Measurements from ENCODE around the gene TF.

TF gene

GRCh38 chr3:133783762-133784161 lies 37.6 kb downstream of the TF start:
- TF ChIP-seq ZNF626 (tag by site-specific recombination; IDR thresholded peaks at IDR 0.05) (no peak), ZNF791 (tag by site-specific recombination; IDR thresholded peaks at IDR 0.05) (no peak), SP7 (tag by site-specific recombination; IDR thresholded peaks at IDR 0.05) (no peak), ZNF654 (tag by site-specific recombination; IDR thresholded peaks at IDR 0.05; ENCODE audit: low read depth) (no peak), HOXD13 (CRISPR knock-in tag; IDR thresholded peaks at IDR 0.05; ENCODE audit: borderline replicate concordance) (no peak), ZNF2 (tag by site-specific recombination; IDR thresholded peaks at IDR 0.05) (no peak), ZNF184 (tag by site-specific recombination; IDR thresholded peaks at IDR 0.05) (no peak), ZNF324 (tag by site-specific recombination; IDR thresholded peaks at IDR 0.05) (no peak), ZNF488 (tag by site-specific recombination; IDR thresholded peaks at IDR 0.05) (no peak)
- no peaks in the 10 kb centered on the region for H3K4me1 ChIP-seq (ENCODE audit: control insufficient read depth, insufficient read depth, low read length)
- POLR2A ChIA-PET: no interaction called here
- no peak overlapping the region for H3K4me3 ChIP-seq (ENCODE audit: low read depth, low read length)
- no peaks in the 10 kb centered on the region for H3K36me3 ChIP-seq (ENCODE audit: control insufficient read depth in 2 of 2, insufficient read depth in 1 of 2, low read length in 2 of 2)
- no peaks in the 10 kb centered on the region for H3K9me3 ChIP-seq (ENCODE audit: control insufficient read depth, insufficient read depth, low read depth, low read length)
- CTCF ChIA-PET: interaction anchor here (0.7 kb wide), 1 partner anchor 120 kb away, joined by 4 read pairs; no protein-coding TSS in a partner anchor
- no peak overlapping the region for H3K27ac ChIP-seq (ENCODE audit: extremely low read depth, low read depth, low read length)

GRCh38 chr3:133788024-133788423 lies 41.8 kb downstream of the TF start:
- no peak for TF ChIP-seq ZNF549 (tag by site-specific recombination; IDR thresholded peaks at IDR 0.05)
- TF ChIP-seq ZSCAN5A (tag by site-specific recombination; IDR thresholded peaks at IDR 0.05): no peak
- no peak for TF ChIP-seq ZNF645 (tag by site-specific recombination; IDR thresholded peaks at IDR 0.05)
- no peak for TF ChIP-seq ZFP41 (tag by site-specific recombination; IDR thresholded peaks at IDR 0.05; ENCODE audit: borderline replicate concordance)
- TF ChIP-seq ZBTB20 (tag by site-specific recombination; IDR thresholded peaks at IDR 0.05): no peak
- no peak for TF ChIP-seq ZNF510 (tag by site-specific recombination; IDR thresholded peaks at IDR 0.05; ENCODE audit: insufficient replicate concordance)
- TF ChIP-seq ZNF2 (tag by site-specific recombination; IDR thresholded peaks at IDR 0.05): no peak
- no peak for TF ChIP-seq ZNF48 (tag by site-specific recombination; IDR thresholded peaks at IDR 0.05)
- no peak for TF ChIP-seq ZNF514 (tag by site-specific recombination; IDR thresholded peaks at IDR 0.05)
- H3K4me1 ChIP-seq (ENCODE audit: control insufficient read depth, insufficient read depth, low read length): no peaks in the 10 kb centered on the region
- H3K27ac ChIP-seq (ENCODE audit: extremely low read depth, low read depth, low read length): no peak overlapping the region
- no peaks in the 10 kb centered on the region for H3K9me3 ChIP-seq (ENCODE audit: control insufficient read depth, insufficient read depth, low read depth, low read length)
- ChIA-PET POLR2A (no interaction called here), CTCF (no interaction called here)
- no peaks in the 10 kb centered on the region for H3K36me3 ChIP-seq (ENCODE audit: control insufficient read depth in 2 of 2, insufficient read depth in 1 of 2, low read length in 2 of 2)
- H3K4me3 ChIP-seq (ENCODE audit: low read depth, low read length): no peak overlapping the region

GRCh38 chr3:133792171-133792763 lies 46.1 kb downstream of the TF start:
- CTCF ChIA-PET: interaction anchor here (0.6 kb wide), 1 partner anchor 28 kb away, joined by 3 read pairs; no protein-coding TSS in a partner anchor
- H3K36me3 ChIP-seq (ENCODE audit: control insufficient read depth in 2 of 2, insufficient read depth in 1 of 2, low read length in 2 of 2): no peaks in the 10 kb centered on the region
- no peaks in the 10 kb centered on the region for H3K4me1 ChIP-seq (ENCODE audit: control insufficient read depth, insufficient read depth, low read length)
- no peaks in the 10 kb centered on the region for H3K9me3 ChIP-seq (ENCODE audit: control insufficient read depth, insufficient read depth, low read depth, low read length)
- no peak overlapping the region for H3K27ac ChIP-seq (ENCODE audit: extremely low read depth, low read depth, low read length)
- POLR2A ChIA-PET: no interaction called here
- no peak overlapping the region for H3K4me3 ChIP-seq (ENCODE audit: low read depth, low read length)
- TF ChIP-seq TRIM28 (IDR thresholded peaks at IDR 0.05; ENCODE audit: borderline replicate concordance, low read length): peak; percentile 98
- TF ChIP-seq ZNF529 (tag by site-specific recombination; IDR thresholded peaks at IDR 0.05; ENCODE audit: insufficient replicate concordance): peak; percentile 72
- TF ChIP-seq ZNF558 (tag by site-specific recombination; IDR thresholded peaks at IDR 0.05): 0 out of 2 replicates have a peak, but pooled peaks have one; percentile 22
- peak; percentile 93 for TF ChIP-seq ZNF280D (tag by site-specific recombination; IDR thresholded peaks at IDR 0.05)
- no peak for TF ChIP-seq SALL2 (tag by site-specific recombination; IDR thresholded peaks at IDR 0.05; ENCODE audit: borderline replicate concordance)
- no peak for TF ChIP-seq HIC1 (tag by site-specific recombination; IDR thresholded peaks at IDR 0.05)
- TF ChIP-seq ZNF626 (tag by site-specific recombination; IDR thresholded peaks at IDR 0.05): peak; percentile 60; the same call in 1 of the 2 replicates

Measured in HEK293 (cell line).